ENCODE data around the gene AUTS2.

AUTS2 gene

GRCh38 chr7:70696201-70696754, 1098.0 kb downstream of the AUTS2 start:
- no peak for DNase-seq

GRCh38 chr7:70698219-70698832, 1100.1 kb downstream of the AUTS2 start:
- DNase-seq = peak; percentile 46

GRCh38 chr7:70699271-70699670, 1101.0 kb downstream of the AUTS2 start:
- no peak for DNase-seq

GRCh38 chr7:70700055-70700940, 1102.0 kb downstream of the AUTS2 start:
- no peak for DNase-seq

GRCh38 chr7:70700941-70701425, 1102.7 kb downstream of the AUTS2 start:
- no peak for DNase-seq

- no peak for DNase-seq
These were observed 1103.2 kb downstream of the AUTS2 start for GRCh38 chr7:70701477-70701876.

GRCh38 chr7:70701991-70702390, 1103.7 kb downstream of the AUTS2 start:
- DNase-seq = no peak

- no peak for DNase-seq
These were observed 1105.5 kb downstream of the AUTS2 start for GRCh38 chr7:70703785-70704184.

GRCh38 chr7:70704831-70705346, 1106.6 kb downstream of the AUTS2 start:
- DNase-seq = peak; percentile 42

GRCh38 chr7:70706204-70706603, 1107.9 kb downstream of the AUTS2 start:
- no peak for DNase-seq

- no peak for DNase-seq
These were observed 1108.4 kb downstream of the AUTS2 start for GRCh38 chr7:70706698-70707097.

- no peak for DNase-seq
These were observed 1109.6 kb downstream of the AUTS2 start for GRCh38 chr7:70707823-70708243.

- no peak for DNase-seq
These were observed 1111.8 kb downstream of the AUTS2 start for GRCh38 chr7:70710011-70710480.

GRCh38 chr7:70710651-70711050, 1112.4 kb downstream of the AUTS2 start:
- no peak for DNase-seq

- DNase-seq = no peak
These were observed 1113.2 kb downstream of the AUTS2 start for GRCh38 chr7:70711452-70711851.

- no peak for DNase-seq
These were observed 1114.7 kb downstream of the AUTS2 start for GRCh38 chr7:70712942-70713341.

GRCh38 chr7:70714506-70715038, 1116.3 kb downstream of the AUTS2 start:
- no peak for DNase-seq

GRCh38 chr7:70717553-70718329, 1119.5 kb downstream of the AUTS2 start:
- no peak for DNase-seq

- no peak for DNase-seq
These were observed 1120.8 kb downstream of the AUTS2 start for GRCh38 chr7:70719125-70719524.

- no peak for DNase-seq
These were observed 1122.1 kb downstream of the AUTS2 start for GRCh38 chr7:70720191-70720873.

GRCh38 chr7:70721500-70721899, 1123.2 kb downstream of the AUTS2 start:
- DNase-seq = no peak

- DNase-seq = no peak
These were observed 1125.1 kb downstream of the AUTS2 start for GRCh38 chr7:70723339-70723738.

Measured in NCI-H2081 treated with DMSO at 0.1 percent for 48 hours (cell line).